GM18868 (cell line): ENCODE data around the gene ZNF365.
"Not testable (repeated sequence)": the region's sequence is repeated elsewhere in the genome, so short reads cannot be mapped to it uniquely, and the experiment has no call there.

Source experiments
- ATAC-seq: cut with Tn5 transposase; IDR thresholded peaks from one replicate; pipeline ENCODE4 v1.9.1; 2021; ENCODE audit warnings: mild to moderate bottlenecking, moderate library complexity; ENCODE audit not compliant: unreplicated experiment

ZNF365 gene

GRCh38 chr10:62373995-62374861 lies at the start of gene ZNF365:
ZNF365 (plus strand) TSS chr10:62374369; CDS start chr10:62376194, 1,825 bp downstream.
- ATAC-seq: peak; percentile 48

GRCh38 chr10:62326176-62326575 lies 48.0 kb upstream of the ZNF365 start:
- no peak for ATAC-seq

- no peak for ATAC-seq
Observed at GRCh38 chr10:62327885-62328284, 46.3 kb upstream of the ZNF365 start.

GRCh38 chr10:62330213-62330612 lies 44.0 kb upstream of the ZNF365 start:
- ATAC-seq: no peak

- ATAC-seq: no peak
Observed at GRCh38 chr10:62332406-62332805, 41.8 kb upstream of the ZNF365 start.

- peak; percentile 56 for ATAC-seq
Observed at GRCh38 chr10:62333135-62333889, 40.9 kb upstream of the ZNF365 start.

GRCh38 chr10:62333988-62334682 lies 40.0 kb upstream of the ZNF365 start:
- ATAC-seq: no peak

GRCh38 chr10:62335326-62335725 lies 38.8 kb upstream of the ZNF365 start:
- no peak for ATAC-seq

GRCh38 chr10:62336404-62336803 lies 37.8 kb upstream of the ZNF365 start:
- ATAC-seq: no peak

- ATAC-seq: no peak
Observed at GRCh38 chr10:62341419-62341818, 32.8 kb upstream of the ZNF365 start.

- ATAC-seq: no peak
Observed at GRCh38 chr10:62343000-62343399, 31.2 kb upstream of the ZNF365 start.

GRCh38 chr10:62348029-62348428 lies 26.1 kb upstream of the ZNF365 start:
- ATAC-seq: no peak

- no peak for ATAC-seq
Observed at GRCh38 chr10:62352356-62352970, 21.7 kb upstream of the ZNF365 start.

- no peak for ATAC-seq
Observed at GRCh38 chr10:62354916-62355315, 19.3 kb upstream of the ZNF365 start.

GRCh38 chr10:62356447-62356846 lies 17.7 kb upstream of the ZNF365 start:
- no peak for ATAC-seq

GRCh38 chr10:62358151-62358550 lies 16.0 kb upstream of the ZNF365 start:
- ATAC-seq: not testable (repeated sequence)

GRCh38 chr10:62373639-62373994 lies 552 bp upstream of the ZNF365 start:
- ATAC-seq: no peak

GRCh38 chr10:62374862-62375710 lies 917 bp downstream of the ZNF365 start:
- peak; percentile 48 for ATAC-seq

GRCh38 chr10:62376071-62377025 lies 2.2 kb downstream of the ZNF365 start:
- ATAC-seq: no peak
